Suprapubic skin (tissue), 3 donors: Measurements from ENCODE around the gene TBX6.

ENCODE experiments used
- EP300 ChIP-seq: sonication (generic); formaldehyde crosslinking; IDR thresholded peaks from one replicate; pipeline ENCODE4 v1.6.1; 2017; ENCODE audit warnings: antibody characterized with exemption
- POLR2A ChIP-seq, 2 donors: fragments of 450-650 bp; IDR thresholded peaks; one replicate each; pipeline ENCODE4 v1.6.1; 2017; ENCODE audit warnings: antibody characterized with exemption in 2 of 2, mild to moderate bottlenecking in 2 of 2, moderate library complexity in 2 of 2
- TF ChIP-seq, protein P1 (sequence below), 2 donors: fragments of 200-600 bp in 1 of 2; fragments of 450-650 bp in 1 of 2; sonication (generic) in 1 of 2; IDR thresholded peaks; one replicate each; pipeline ENCODE4 v1.5.1; 2016 to 2019; ENCODE audit warnings: antibody characterized with exemption in 2 of 2, mild to moderate bottlenecking in 1 of 2, moderate library complexity in 1 of 2

DNA sequence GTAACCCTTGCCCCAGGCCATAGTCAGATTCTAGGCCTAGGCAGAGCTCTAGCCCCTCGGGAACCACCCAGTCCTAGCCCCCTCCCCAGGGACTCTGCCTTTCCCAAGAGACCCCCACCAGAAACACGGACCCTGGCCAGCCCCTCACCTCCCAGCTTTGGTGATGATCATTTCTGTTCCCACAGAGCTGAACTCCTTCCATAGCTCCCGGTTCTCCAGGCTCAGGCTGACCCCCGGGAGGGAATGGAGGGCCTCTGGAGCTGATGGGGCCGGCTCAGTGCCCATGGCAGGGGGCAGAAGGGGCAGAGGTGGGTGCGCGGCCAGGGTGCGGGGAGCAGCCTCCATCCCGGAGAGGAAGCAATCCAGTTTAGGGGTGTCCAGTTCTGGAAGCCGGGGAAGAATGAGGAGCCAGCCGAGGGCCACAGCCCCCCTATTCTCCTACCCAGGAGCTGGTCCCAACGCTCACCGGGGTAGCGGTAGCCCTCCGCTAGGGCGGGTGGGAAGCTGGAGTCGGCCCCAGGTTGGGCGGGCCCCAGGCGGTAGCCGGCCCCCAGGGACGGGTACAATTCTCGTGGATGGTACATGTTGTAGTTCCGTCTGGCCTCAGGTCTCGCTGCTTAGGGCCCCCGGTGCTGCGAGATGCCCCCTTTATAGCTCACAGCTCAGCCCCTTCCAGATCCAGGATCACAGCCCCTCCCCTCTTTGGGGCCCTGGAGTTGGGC is 953 bp downstream of the TBX6 start:
- TF ChIP-seq, protein P1, sequence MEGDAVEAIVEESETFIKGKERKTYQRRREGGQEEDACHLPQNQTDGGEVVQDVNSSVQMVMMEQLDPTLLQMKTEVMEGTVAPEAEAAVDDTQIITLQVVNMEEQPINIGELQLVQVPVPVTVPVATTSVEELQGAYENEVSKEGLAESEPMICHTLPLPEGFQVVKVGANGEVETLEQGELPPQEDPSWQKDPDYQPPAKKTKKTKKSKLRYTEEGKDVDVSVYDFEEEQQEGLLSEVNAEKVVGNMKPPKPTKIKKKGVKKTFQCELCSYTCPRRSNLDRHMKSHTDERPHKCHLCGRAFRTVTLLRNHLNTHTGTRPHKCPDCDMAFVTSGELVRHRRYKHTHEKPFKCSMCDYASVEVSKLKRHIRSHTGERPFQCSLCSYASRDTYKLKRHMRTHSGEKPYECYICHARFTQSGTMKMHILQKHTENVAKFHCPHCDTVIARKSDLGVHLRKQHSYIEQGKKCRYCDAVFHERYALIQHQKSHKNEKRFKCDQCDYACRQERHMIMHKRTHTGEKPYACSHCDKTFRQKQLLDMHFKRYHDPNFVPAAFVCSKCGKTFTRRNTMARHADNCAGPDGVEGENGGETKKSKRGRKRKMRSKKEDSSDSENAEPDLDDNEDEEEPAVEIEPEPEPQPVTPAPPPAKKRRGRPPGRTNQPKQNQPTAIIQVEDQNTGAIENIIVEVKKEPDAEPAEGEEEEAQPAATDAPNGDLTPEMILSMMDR (IDR thresholded peaks at IDR 0.05): no peak
- no peak for TF ChIP-seq POLR2A (IDR thresholded peaks at IDR 0.05)
- TF ChIP-seq EP300: no peak
